ENCODE measurements around the gene SPAG16. TPM values are rescaled to one million over a fixed set of nuclear protein-coding genes. Genes with fewer than 3 reads are reported as not detected.

Gene SPAG16
- polyA plus RNA-seq, 1 of the 3 experiments (the other 2 are of a cell fraction): 29.5 TPM

GRCh38 chr2:213411582-213412289 is 127.5 kb downstream of the SPAG16 start:
- TF ChIP-seq NRF1 (IDR thresholded peaks at IDR 0.05; ENCODE audit: low read depth, low read length) (no peak), CHD2 (IDR thresholded peaks at IDR 0.05; ENCODE audit: low read length, partially characterized antibody) (no peak), RFX5 (IDR thresholded peaks at IDR 0.05; ENCODE audit: low read length) (no peak), MAX (IDR thresholded peaks at IDR 0.05; ENCODE audit: low read depth) (no peak), JUND (IDR thresholded peaks at IDR 0.05) (no peak), ELF1 (IDR thresholded peaks at IDR 0.05) (no peak), GATA2 (CRISPR knock-in tag; IDR thresholded peaks at IDR 0.05) (no peak), NFIC (IDR thresholded peaks at IDR 0.05; ENCODE audit: borderline replicate concordance) (no peak), FOXJ3 (CRISPR knock-in tag; IDR thresholded peaks at IDR 0.05) (no peak), TCF12 (IDR thresholded peaks at IDR 0.05) (no peak), FOXM1 (IDR thresholded peaks at IDR 0.05; ENCODE audit: low read depth) (no peak), SIN3A (IDR thresholded peaks at IDR 0.05; ENCODE audit: borderline replicate concordance, low read depth, low read length) (no peak), MXI1 (IDR thresholded peaks at IDR 0.05; ENCODE audit: low read depth, low read length) (no peak)
- no peak overlapping the region for H3K9ac ChIP-seq
- ChIA-PET POLR2A (no interaction called here), CTCF (no interaction called here)
- 43% methylated on average over 10 of the region's 10 CpGs for WGBS (ENCODE audit: low lambda C conversion rate)
- no peaks in the 10 kb centered on the region for H3K27me3 ChIP-seq (ENCODE audit: insufficient read depth)
- no peak overlapping the region for H3K4me3 ChIP-seq (ENCODE audit: low read depth in 2 of 2, low read length in 1 of 2)
- H3K9me2 ChIP-seq: no peaks in the 10 kb centered on the region
- no peak overlapping the region for H3K27ac ChIP-seq (ENCODE audit: low read depth in 2 of 2, low read length in 1 of 2)
- no peaks in the 10 kb centered on the region for H3F3A ChIP-seq (replicated peaks; ENCODE audit: insufficient read depth)
- H4K20me1 ChIP-seq (ENCODE audit: insufficient read depth): no peaks in the 10 kb centered on the region
- DNase-seq: no peak
- no peaks in the 10 kb centered on the region for H3K4me1 ChIP-seq (ENCODE audit: control insufficient read depth in 1 of 2, insufficient read depth in 2 of 2, low read depth in 1 of 2, low read length in 1 of 2)
- no peak overlapping the region for H2AFZ ChIP-seq (ENCODE audit: low read depth)
- H3K4me2 ChIP-seq: no peak overlapping the region
- H3K9me3 ChIP-seq: no peaks in the 10 kb centered on the region
- H3K36me3 ChIP-seq (replicated peaks in 1 of 2; ENCODE audit: control insufficient read depth in 1 of 2, insufficient read depth in 2 of 2, low read length in 1 of 2): no peaks in the 10 kb centered on the region
- H3K79me2 ChIP-seq (ENCODE audit: insufficient read depth): no peaks in the 10 kb centered on the region

- H3K36me3 ChIP-seq (replicated peaks in 1 of 2; ENCODE audit: control insufficient read depth in 1 of 2, insufficient read depth in 2 of 2, low read length in 1 of 2): no peaks in the 10 kb centered on the region
- H3K4me1 ChIP-seq (ENCODE audit: control insufficient read depth in 1 of 2, insufficient read depth in 2 of 2, low read depth in 1 of 2, low read length in 1 of 2): no peaks in the 10 kb centered on the region
- CTCF ChIA-PET: no interaction called here
- no peak overlapping the region for H3K27ac ChIP-seq (ENCODE audit: low read depth in 2 of 2, low read length in 1 of 2)
- no peaks in the 10 kb centered on the region for H3K9me3 ChIP-seq
- no peak overlapping the region for H3K9ac ChIP-seq
- POLR2A ChIA-PET: no interaction called here
- no peak overlapping the region for H3K4me3 ChIP-seq (ENCODE audit: low read depth in 2 of 2, low read length in 1 of 2)
- no peaks in the 10 kb centered on the region for H3K27me3 ChIP-seq (ENCODE audit: insufficient read depth)
- WGBS (ENCODE audit: low lambda C conversion rate): 56% methylated on average over 1 of the region's 1 CpG
- H3K9me2 ChIP-seq: no peaks in the 10 kb centered on the region
- H3F3A ChIP-seq (replicated peaks; ENCODE audit: insufficient read depth): no peaks in the 10 kb centered on the region
- H3K79me2 ChIP-seq (ENCODE audit: insufficient read depth): no peaks in the 10 kb centered on the region
- TF ChIP-seq REST (IDR thresholded peaks at IDR 0.05; ENCODE audit: low read depth, low read length) (no peak), RCOR1 (IDR thresholded peaks at IDR 0.05; ENCODE audit: low read length) (no peak), ELF1 (IDR thresholded peaks at IDR 0.05) (no peak), GABPA (IDR thresholded peaks at IDR 0.05; ENCODE audit: low read depth) (no peak), FOXJ3 (CRISPR knock-in tag; IDR thresholded peaks at IDR 0.05) (no peak), FOSL2 (IDR thresholded peaks at IDR 0.05; ENCODE audit: borderline replicate concordance, low read depth) (no peak), NRF1 (IDR thresholded peaks at IDR 0.05; ENCODE audit: low read depth, low read length) (no peak), MEF2A (IDR thresholded peaks at IDR 0.05; ENCODE audit: borderline replicate concordance, low read depth) (no peak), TAF1 (IDR thresholded peaks at IDR 0.05; ENCODE audit: borderline replicate concordance, low read depth, low read length) (no peak), RXRA (IDR thresholded peaks at IDR 0.05; ENCODE audit: borderline replicate concordance, low read depth) (no peak), EZH2phosphoT487 (IDR thresholded peaks at IDR 0.05; ENCODE audit: borderline replicate concordance, low read depth) (no peak), MAX (IDR thresholded peaks at IDR 0.05; ENCODE audit: low read depth) (no peak)
- DNase-seq: no peak
- no peak overlapping the region for H2AFZ ChIP-seq (ENCODE audit: low read depth)
- no peaks in the 10 kb centered on the region for H4K20me1 ChIP-seq (ENCODE audit: insufficient read depth)
- H3K4me2 ChIP-seq: no peak overlapping the region
Observed at GRCh38 chr2:213415093-213415492, 130.8 kb downstream of the SPAG16 start.
